Measurements from ENCODE around the gene OR56B1. TPM values are rescaled to one million over a fixed set of nuclear protein-coding genes. Genes with fewer than 3 reads are reported as not detected.
"Not testable (repeated sequence)": the region's sequence is repeated elsewhere in the genome, so short reads cannot be mapped to it uniquely, and the experiment has no call there.

The OR56B1 gene
- total and polyA plus RNA-seq, 2 of the 13 experiments (the other 11 are each of a cell fraction or from before 2014, with no cell fraction given), result not detected

DNA sequence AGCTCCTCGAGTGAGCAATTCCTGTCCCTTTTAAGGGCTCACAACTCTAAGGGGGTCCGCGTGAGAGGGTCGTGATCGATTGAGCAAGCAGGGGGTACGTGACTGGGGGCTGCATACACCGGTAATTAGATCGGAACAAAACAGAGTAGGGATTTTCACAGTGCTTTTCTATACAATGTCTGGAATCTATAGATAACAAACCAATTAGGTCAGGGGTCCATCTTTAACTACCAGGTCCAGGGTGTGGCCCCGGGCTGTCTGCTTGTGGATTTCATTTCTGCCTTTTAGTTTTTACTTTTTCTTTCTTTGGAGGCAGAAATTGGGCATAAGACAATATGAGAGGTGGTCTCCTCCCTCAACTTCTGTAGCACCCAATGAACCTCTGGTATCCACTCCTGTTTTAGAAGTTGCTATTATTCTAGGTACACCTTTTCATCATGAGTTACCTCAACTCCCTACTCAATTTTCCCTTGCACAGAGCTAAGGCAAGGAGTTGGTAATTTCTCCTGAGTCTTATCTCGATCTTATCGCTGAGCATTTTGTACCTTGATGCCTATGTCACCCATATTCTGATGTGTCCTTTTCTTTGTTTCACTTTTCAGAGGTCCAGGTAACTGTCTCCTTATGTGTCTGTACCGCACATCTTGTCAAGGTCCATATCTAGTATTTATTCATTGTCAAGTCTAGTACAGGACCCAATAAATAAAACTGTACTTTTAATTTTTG, 44.8 kb upstream of the OR56B1 start:
- not testable (repeated sequence) for H2AFZ ChIP-seq (ENCODE audit: low read length)

DNA sequence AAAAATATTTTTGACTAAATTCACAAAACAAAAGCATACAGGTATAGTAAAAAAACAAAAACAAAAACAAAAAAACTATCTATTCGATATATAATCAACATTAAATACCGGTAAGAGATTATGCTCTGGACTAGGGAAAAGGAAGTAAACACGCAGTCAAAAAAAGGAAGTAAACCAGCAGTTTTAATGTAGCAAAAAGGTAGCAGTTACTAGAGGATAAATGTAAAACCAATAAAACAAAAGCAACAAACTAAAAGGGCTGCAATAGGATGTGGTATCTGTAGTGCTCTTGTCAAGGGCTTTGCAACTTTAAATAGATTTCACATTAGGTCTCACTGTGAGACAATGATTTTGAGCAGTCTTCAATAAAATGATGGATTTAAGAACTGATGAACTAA, 44.3 kb upstream of the OR56B1 start:
- WGBS (ENCODE audit: low lambda C conversion rate), result 78% methylated on average over 3 of the region's 3 CpGs
- TF ChIP-seq SRSF1 (optimal IDR thresholded peaks at IDR 0.05; ENCODE audit: low read depth, low read length) (no peak), ZNF749 (CRISPR knock-in tag; IDR thresholded peaks at IDR 0.05; ENCODE audit: borderline replicate concordance) (no peak), FOXP1 (IDR thresholded peaks at IDR 0.05) (no peak), FOXP1 (CRISPR knock-in tag; IDR thresholded peaks at IDR 0.05) (no peak), RXRA (CRISPR knock-in tag; IDR thresholded peaks at IDR 0.05) (no peak), ZNF160 (CRISPR knock-in tag; IDR thresholded peaks at IDR 0.05) (no peak), EEA1 (CRISPR knock-in tag; IDR thresholded peaks at IDR 0.05; ENCODE audit: borderline replicate concordance) (no peak), ZNF20 (CRISPR knock-in tag; IDR thresholded peaks at IDR 0.05) (no peak), SP140L (CRISPR knock-in tag; IDR thresholded peaks at IDR 0.05; ENCODE audit: borderline replicate concordance) (no peak), ZNF781 (CRISPR knock-in tag; IDR thresholded peaks at IDR 0.05; ENCODE audit: borderline replicate concordance, not compliant biosample characterization) (no peak), MBD4 (IDR thresholded peaks at IDR 0.05; ENCODE audit: borderline replicate concordance, low read length) (no peak), SOX6 (IDR thresholded peaks at IDR 0.05) (no peak), SOX6 (CRISPR knock-in tag; IDR thresholded peaks at IDR 0.05) (no peak), KLF6 (CRISPR knock-in tag; IDR thresholded peaks at IDR 0.05) (no peak), CTCF (CRISPR knock-in tag; IDR thresholded peaks at IDR 0.05) (no peak)

More for the DNA sequence above, 44.8 kb upstream of the OR56B1 start:
- ATAC-seq; H3K27ac ChIP-seq (ENCODE audit: extremely low read length, insufficient read depth, low read length); H3K9ac ChIP-seq (ENCODE audit: insufficient read depth, low read depth, low read length); DNase-seq (ENCODE audit: low spot score); H3K4me2 ChIP-seq (ENCODE audit: low read depth, low read length); H3K4me1 ChIP-seq (ENCODE audit: insufficient read depth, low read length); H3K4me3 ChIP-seq (replicated peaks in 1 of 3; ENCODE audit: insufficient read depth in 1 of 3, low read depth in 2 of 3, low read length in 3 of 3); H3K9me3 ChIP-seq (ENCODE audit: low read length); POLR2A ChIA-PET; intact Hi-C loops (cut with micrococcal nuclease; ENCODE audit: unreplicated experiment); H3K27me3 ChIP-seq (ENCODE audit: control insufficient read depth in 1 of 2, insufficient read depth in 2 of 2, low read length in 2 of 2); BruUV-seq (replicated peaks); H3K79me2 ChIP-seq (ENCODE audit: insufficient read depth, low read length); H3K36me3 ChIP-seq (replicated peaks in 1 of 2; ENCODE audit: control insufficient read depth in 1 of 2, insufficient read depth in 2 of 2, low read length in 2 of 2); in situ Hi-C loops (cut with HindIII; ENCODE audit: extremely low pct_ligation_motif_present, low pct_unique_long_range_greater_than_20kb); CTCF ChIA-PET (ENCODE audit: low intra/inter-chr PET ratio, low total read pairs); FAIRE-seq; H4K20me1 ChIP-seq (ENCODE audit: insufficient read depth, low read length): not testable (repeated sequence)
- WGBS (ENCODE audit: low lambda C conversion rate), result 61% methylated on average over 11 of the region's 12 CpGs

More for the DNA sequence above, 44.3 kb upstream of the OR56B1 start:
- no peaks in the 10 kb centered on the region; a peak in 1 of 5 replicates for H3K27me3 ChIP-seq (ENCODE audit: control insufficient read depth in 1 of 2, insufficient read depth in 2 of 2, low read length in 2 of 2)
- no peaks in the 10 kb centered on the region for H4K20me1 ChIP-seq (ENCODE audit: insufficient read depth, low read length)
- H3K4me1 ChIP-seq (ENCODE audit: insufficient read depth, low read length), result no peaks in the 10 kb centered on the region
- ChIA-PET CTCF (ENCODE audit: low intra/inter-chr PET ratio, low total read pairs) (no interaction called here), POLR2A (no interaction called here)
- no peak for FAIRE-seq
- no peaks in the 10 kb centered on the region for H3K36me3 ChIP-seq (replicated peaks in 1 of 2; ENCODE audit: control insufficient read depth in 1 of 2, insufficient read depth in 2 of 2, low read length in 2 of 2)
- in situ Hi-C loops (cut with HindIII; ENCODE audit: extremely low pct_ligation_motif_present, low pct_unique_long_range_greater_than_20kb) (no loop called here), intact Hi-C loops (cut with micrococcal nuclease; ENCODE audit: unreplicated experiment) (no loop called here)
- no TSS peak for BruUV-seq (replicated peaks)
- no peak overlapping the region for H3K4me2 ChIP-seq (ENCODE audit: low read depth, low read length)
- H3K79me2 ChIP-seq (ENCODE audit: insufficient read depth, low read length), result no peaks in the 10 kb centered on the region
- no peak for ATAC-seq
- H2AFZ ChIP-seq (ENCODE audit: low read length), result no peak overlapping the region
- no peaks in the 10 kb centered on the region for H3K9me3 ChIP-seq (ENCODE audit: low read length)
- H3K4me3 ChIP-seq (replicated peaks in 1 of 3; ENCODE audit: insufficient read depth in 1 of 3, low read depth in 2 of 3, low read length in 3 of 3), result no peak overlapping the region
- H3K9ac ChIP-seq (ENCODE audit: insufficient read depth, low read depth, low read length), result no peak overlapping the region
- DNase-seq (ENCODE audit: low spot score), result no peak
- no peak overlapping the region for H3K27ac ChIP-seq (ENCODE audit: extremely low read length, insufficient read depth, low read length)

Measured in HepG2 (cell line).